IMR-90 (cell line): ENCODE measurements around the gene PPM1G. TPM values are rescaled to one million over a fixed set of nuclear protein-coding genes. Genes with fewer than 3 reads are reported as not detected.
"Not testable (repeated sequence)": the region's sequence is repeated elsewhere in the genome, so short reads cannot be mapped to it uniquely, and the experiment has no call there.

Source experiments
- ATAC-seq: fragments of 200-7000 bp; cut with Tn5 transposase; 2 replicates; pipeline ENCODE4 v1.9.1; 2020; ENCODE audit warnings: low read depth, mild to moderate bottlenecking, moderate library complexity
- BruUV-seq: library from RNA; stranded (reverse); fragments of 400-500 nt; replicated peaks from 2 replicates; lab custom pipeline; 2021; lab: Mats Ljungman, UMichigan
- CTCF ChIA-PET: fragments of 300-600 bp; formaldehyde crosslinking; extraction: SDS; loops from one replicate; lab custom pipeline; 2021; ENCODE audit warnings: antibody characterized with exemption; lab: Yijun Ruan, JAX
- POLR2A ChIA-PET: fragments of 300-600 bp; sonication (Branson Sonifier 250); formaldehyde crosslinking; loops from one replicate; lab custom pipeline; 2022; ENCODE audit warnings: antibody characterized with exemption; ENCODE audit not compliant: unreplicated experiment; lab: Charles Lee
- DNase-seq: peaks from one replicate; pipeline ENCODE4 v3.0.0; 2013
- H2AFZ ChIP-seq: replicated peaks from 2 replicates; pipeline ENCODE3; 2013; ENCODE audit warnings: low read length, mild to moderate bottlenecking; ENCODE audit not compliant: poor library complexity
- H2AK5ac ChIP-seq: 2 replicates; pipeline ENCODE4 v1.6.1; 2013; ENCODE audit warnings: low read depth, low read length, inconsistent platforms
- H2AK9ac ChIP-seq: replicated peaks from 2 replicates; pipeline ENCODE3; 2013; ENCODE audit warnings: mild to moderate bottlenecking, low read depth, low read length, moderate library complexity; ENCODE audit not compliant: poor library complexity
- H2BK120ac ChIP-seq: 2 replicates; pipeline ENCODE4 v1.6.1; 2013; ENCODE audit warnings: low read depth, low read length, inconsistent platforms
- H2BK15ac ChIP-seq: 3 replicates; pipeline ENCODE4 v1.6.1; 2013; ENCODE audit warnings: low read depth, low read length, inconsistent platforms
- H2BK20ac ChIP-seq: 2 replicates; pipeline ENCODE4 v1.6.1; 2013; ENCODE audit warnings: low read depth, mild to moderate bottlenecking, inconsistent platforms, low read length, moderate library complexity
- H2BK5ac ChIP-seq: 2 replicates; pipeline ENCODE4 v1.6.1; 2013; ENCODE audit warnings: mild to moderate bottlenecking, low read depth, low read length, inconsistent platforms; ENCODE audit not compliant: poor library complexity, severe bottlenecking
- H3K14ac ChIP-seq: replicated peaks from 2 replicates; pipeline ENCODE4 v1.6.1; 2013; ENCODE audit warnings: low read depth, low read length, inconsistent platforms
- H3K18ac ChIP-seq: 2 replicates; pipeline ENCODE4 v1.6.1; 2013; ENCODE audit warnings: low read depth, low read length, control low read depth
- H3K23ac ChIP-seq: 2 replicates; pipeline ENCODE4 v1.6.1; 2013; ENCODE audit warnings: low read depth, low read length, inconsistent platforms
- H3K27ac ChIP-seq: 2 replicates; pipeline ENCODE4 v1.5.1; 2013; ENCODE audit warnings: mild to moderate bottlenecking, control low read depth, low read length; ENCODE audit not compliant: insufficient read depth
- H3K27me3 ChIP-seq: 2 replicates; pipeline ENCODE4 v1.6.1; 2013; ENCODE audit warnings: low read length; ENCODE audit not compliant: control insufficient read depth, insufficient read depth
- H3K36me3 ChIP-seq: 2 replicates; pipeline ENCODE4 v1.6.1; 2013; ENCODE audit warnings: low read length, mixed read lengths; ENCODE audit not compliant: control insufficient read depth, insufficient read depth
- H3K4ac ChIP-seq: 2 replicates; pipeline ENCODE4 v1.6.1; 2013; ENCODE audit warnings: low read depth, low read length, inconsistent platforms
- H3K4me1 ChIP-seq: 2 replicates; pipeline ENCODE4 v1.6.1; 2013; ENCODE audit warnings: low read length, mixed read lengths; ENCODE audit not compliant: control insufficient read depth, insufficient read depth
- H3K4me2 ChIP-seq: 2 replicates; pipeline ENCODE4 v1.6.1; 2013; ENCODE audit warnings: low read depth, mild to moderate bottlenecking, control low read depth, low read length, moderate library complexity
- H3K4me3 ChIP-seq: 2 replicates; pipeline ENCODE4 v1.5.1; 2013; ENCODE audit warnings: low read depth, mild to moderate bottlenecking, control low read depth, low read length, moderate library complexity; ENCODE audit not compliant: insufficient read depth
- H3K56ac ChIP-seq: 2 replicates; pipeline ENCODE4 v1.6.1; 2013; ENCODE audit warnings: low read length, inconsistent platforms; ENCODE audit not compliant: insufficient read depth; ENCODE audit errors: extremely low read depth
- H3K79me1 ChIP-seq, 2 experiments: 2 replicates each; pipeline ENCODE4 v1.6.1; 2013; ENCODE audit warnings: low read length in 2 of 2, inconsistent platforms in 1 of 2, low read depth in 1 of 2
- H3K9ac ChIP-seq: 2 replicates; pipeline ENCODE4 v1.6.1; 2013; ENCODE audit warnings: low read depth, low read length, control low read depth
- H3K9me1 ChIP-seq: 2 replicates; pipeline ENCODE4 v1.6.1; 2013; ENCODE audit warnings: low read length, inconsistent platforms; ENCODE audit not compliant: insufficient read depth
- H3K9me3 ChIP-seq: 2 replicates; pipeline ENCODE4 v1.6.1; 2013; ENCODE audit warnings: low read length; ENCODE audit not compliant: control insufficient read depth, insufficient read depth
- H4K20me1 ChIP-seq: 2 replicates; pipeline ENCODE4 v1.6.1; 2013; ENCODE audit warnings: low read length, inconsistent platforms; ENCODE audit not compliant: insufficient read depth
- H4K5ac ChIP-seq: 2 replicates; pipeline ENCODE4 v1.6.1; 2013; ENCODE audit warnings: mild to moderate bottlenecking, low read depth, low read length, control low read depth
- H4K8ac ChIP-seq, 2 experiments: 2 replicates each; pipeline ENCODE4 v1.6.1; 2013; ENCODE audit warnings: low read depth in 2 of 2, low read length in 2 of 2, control low read depth in 1 of 2, inconsistent platforms in 1 of 2
- H4K91ac ChIP-seq: 2 replicates; pipeline ENCODE4 v1.6.1; 2013; ENCODE audit warnings: low read depth, low read length, inconsistent platforms; ENCODE audit not compliant: insufficient read depth
- POLR2A ChIP-seq: IDR thresholded peaks from 2 replicates; pipeline ENCODE4 v1.6.1; 2012; ENCODE audit warnings: mild to moderate bottlenecking, low read depth, low read length
- RFX5 ChIP-seq: IDR thresholded peaks from 2 replicates; pipeline ENCODE4 v1.8.0; 2012; ENCODE audit warnings: low read depth, mild to moderate bottlenecking, low read length, moderate library complexity
- WGBS, 2 experiments: methylation state at CpG; one replicate each; pipeline versions ENCODE4 v1.1.5 to v1.1.7; 2013; ENCODE audit warnings: missing lambda C conversion rate in 2 of 2; ENCODE audit not compliant: insufficient read length in 1 of 2; ENCODE audit errors: extremely low coverage in 2 of 2; 5-methylcytosine and 5-hydroxymethylcytosine counted together
- dilution Hi-C: fragments of 300-500 bp; cut with HindIII; formaldehyde crosslinking; loops from one replicate; pipeline ENCODE4 v1.14.3; 2018; ENCODE audit warnings: low sequenced_read_pairs; ENCODE audit not compliant: unreplicated experiment
- in situ Hi-C: fragments of 300-500 bp; cut with MboI; formaldehyde crosslinking; loops from 3 replicates; pipeline ENCODE4 v1.14.3; 2019; ENCODE audit warnings: low sequenced_read_pairs, inconsistent platforms, mixed read lengths
- intact Hi-C: fragments of 100-400 bp; cut with micrococcal nuclease; formaldehyde crosslinking; loops from 2 replicates; pipeline ENCODE4 v1.10.0; 2022
- polyA plus RNA-seq, 3 experiments: library from polyadenylated mRNA; depleted of rRNA; stranded (reverse); fragments of >200 nt; gene quantifications; 2 replicates each; pipeline ENCODE4 v1.2.3, GENCODE V29; 2012; ENCODE audit warnings: low replicate concordance in 1 of 3
- total RNA-seq: library from RNA; depleted of rRNA; stranded (reverse); fragments of >200 nt; gene quantifications from 2 replicates; pipeline ENCODE4 v1.2.3, GENCODE V29; 2012

Gene PPM1G
- total and polyA plus RNA-seq, 2 of the 4 experiments (the other 2 are of a cell fraction), result 57.6 to 95.9 TPM

GRCh38 chr2:27353762-27354596 lies 55.4 kb downstream of the PPM1G start (continued):
- TF ChIP-seq RFX5, result no peak
- no peak for TF ChIP-seq POLR2A

GRCh38 chr2:27353386-27353761 lies 56.0 kb downstream of the PPM1G start:
- H4K5ac ChIP-seq, H3K9me3 ChIP-seq, H3K56ac ChIP-seq, H3K9me1 ChIP-seq, H4K91ac ChIP-seq, H3K4me2 ChIP-seq, H4K8ac ChIP-seq, H2AK5ac ChIP-seq, H3K4me1 ChIP-seq, H2AK9ac ChIP-seq, H2BK15ac ChIP-seq, DNase-seq, H2BK20ac ChIP-seq, dilution Hi-C loops, H3K4ac ChIP-seq, in situ Hi-C loops, POLR2A ChIA-PET, H3K18ac ChIP-seq, H3K36me3 ChIP-seq, BruUV-seq, H4K20me1 ChIP-seq, H2BK5ac ChIP-seq, CTCF ChIA-PET, H2BK120ac ChIP-seq, H3K14ac ChIP-seq, H3K9ac ChIP-seq, H3K27ac ChIP-seq, ATAC-seq, H2AFZ ChIP-seq, H3K27me3 ChIP-seq, intact Hi-C loops, H3K4me3 ChIP-seq, H3K23ac ChIP-seq: not testable (repeated sequence)
- WGBS, 2 experiments, result no CpG with 5 or more reads among the region's 5 CpGs
- peaks cover 24 to 51% of the 10 kb centered on the region in 2 experiments for H3K79me1 ChIP-seq
